AG08396 (cell line): ENCODE measurements around the gene ELAVL2.

ENCODE experiments used
- DNase-seq: peaks from one replicate; pipeline ENCODE4 v3.0.0; 2012; ENCODE audit warnings: low spot score, mixed read lengths

The ELAVL2 gene

DNA sequence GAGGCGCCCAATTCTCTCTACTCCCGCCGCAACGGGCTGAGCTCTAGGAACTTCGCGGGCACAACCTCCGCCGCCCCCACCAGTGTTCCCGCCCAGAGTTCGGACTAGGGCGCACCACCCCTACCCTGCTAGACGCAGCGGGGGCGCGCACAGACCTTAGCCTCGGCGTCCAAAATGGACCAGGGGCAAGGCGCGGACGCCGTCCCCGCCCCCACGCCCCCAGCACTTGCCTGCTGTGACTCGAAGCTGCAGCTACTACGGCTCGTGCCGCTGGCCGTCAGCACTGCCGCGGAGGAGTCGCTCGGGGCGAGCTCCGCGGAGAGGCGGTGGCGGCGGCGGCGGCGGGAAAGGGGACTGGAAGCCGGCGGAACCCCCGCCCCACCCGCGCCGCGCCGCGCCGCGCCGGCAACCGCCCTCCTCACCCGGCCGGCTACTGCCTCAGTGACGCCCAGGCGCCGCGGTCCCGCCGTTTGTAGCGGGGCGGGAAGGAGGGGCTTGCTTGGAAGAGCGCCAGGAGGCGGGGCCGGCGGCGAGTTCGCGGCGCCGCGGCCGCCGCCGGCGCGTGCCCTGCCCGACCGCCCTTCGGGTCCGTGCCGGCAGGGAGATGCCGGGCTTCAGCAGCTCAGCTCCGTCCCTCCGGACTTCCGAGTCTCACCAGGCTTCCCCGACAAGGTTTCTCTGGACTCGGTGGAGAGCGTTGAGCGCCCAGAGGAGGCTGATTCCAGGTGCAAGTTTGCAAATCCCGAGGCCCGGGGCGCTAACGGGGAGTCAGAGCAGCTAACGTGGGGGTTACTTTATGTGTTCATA, 4.5 kb downstream of the ELAVL2 start:
- DNase-seq, result no peak

DNA sequence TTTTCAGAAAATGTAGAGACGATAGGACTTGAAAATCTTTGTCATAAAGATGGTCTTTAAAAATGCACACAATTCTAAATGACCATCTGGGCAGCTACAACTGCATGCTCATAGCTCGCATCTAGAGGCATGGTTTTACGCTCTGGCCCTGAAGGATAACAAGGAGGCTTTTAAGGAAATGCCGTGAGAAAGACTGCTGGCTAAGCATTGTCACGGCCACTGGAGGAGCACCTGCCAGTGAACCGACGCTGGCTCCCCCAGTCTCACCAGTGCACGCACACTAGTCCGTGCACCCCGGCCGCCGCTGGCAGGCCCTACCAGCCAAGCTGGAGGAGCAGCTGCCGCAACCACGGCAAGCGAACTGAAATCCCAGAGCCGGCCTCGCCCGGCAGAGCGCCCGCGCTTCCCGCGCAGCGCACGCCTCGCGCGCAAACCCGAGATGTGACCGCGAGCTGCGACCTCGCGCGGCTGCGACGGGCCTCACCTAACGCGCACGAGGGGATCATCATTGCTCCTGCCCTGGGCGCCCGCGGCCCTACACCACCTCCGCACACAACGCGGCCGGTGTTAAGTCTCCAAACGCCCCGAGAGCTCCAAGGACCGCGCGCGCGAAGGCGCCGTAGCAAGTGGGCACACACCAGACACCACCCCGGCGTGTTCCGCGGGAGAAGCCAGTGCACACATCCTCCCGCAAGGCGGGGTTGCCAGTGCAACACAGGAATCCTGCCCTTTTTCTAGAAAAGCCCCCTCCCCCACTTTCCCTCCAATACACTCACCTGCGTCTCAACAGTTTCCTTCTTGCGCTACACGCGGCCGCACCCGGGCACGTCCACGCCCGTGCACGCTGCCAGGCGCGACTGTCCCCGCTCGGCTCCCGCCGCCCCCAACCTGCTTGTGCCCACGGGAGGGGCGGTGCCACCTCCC, 5.3 kb downstream of the ELAVL2 start:
- no peak for DNase-seq

DNA sequence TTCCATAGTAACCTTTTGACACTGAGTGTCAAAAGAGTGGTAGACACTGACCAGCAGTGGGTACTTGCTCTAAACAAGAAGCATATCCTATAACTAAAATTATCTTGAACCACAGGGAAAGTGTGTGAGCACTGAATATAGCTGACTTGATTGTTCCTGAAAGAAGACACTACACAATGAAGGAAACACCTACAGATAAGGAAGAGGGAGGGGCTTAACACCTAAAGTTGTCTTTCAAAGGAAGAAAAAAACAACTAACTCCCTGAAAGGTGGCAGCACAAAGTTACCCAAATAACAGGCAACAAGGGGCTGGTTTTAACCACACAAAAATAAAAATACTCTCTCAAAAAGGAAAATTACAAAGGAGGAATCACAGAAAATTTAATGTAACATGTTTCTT, 6.6 kb downstream of the ELAVL2 start:
- no peak for DNase-seq

DNA sequence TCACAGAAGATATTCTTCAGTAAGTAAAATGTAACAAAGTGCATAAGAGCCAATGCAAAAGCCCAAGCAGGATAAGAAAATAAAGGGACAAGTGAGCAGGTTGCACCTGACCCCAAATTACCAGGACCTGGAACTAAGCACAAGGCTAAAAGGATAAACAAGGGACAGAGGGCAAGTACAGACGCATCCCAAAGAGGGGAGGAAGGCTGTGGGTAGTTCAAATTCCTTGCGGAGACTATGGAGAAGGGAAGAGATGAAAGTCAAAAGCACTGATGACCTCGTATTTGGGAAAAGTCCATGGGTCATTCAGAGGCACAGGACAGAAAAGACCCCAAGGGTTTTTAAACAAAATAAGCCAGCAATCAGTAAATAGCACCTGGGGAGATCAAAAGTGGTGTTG, 11.8 kb downstream of the ELAVL2 start:
- no peak for DNase-seq

DNA sequence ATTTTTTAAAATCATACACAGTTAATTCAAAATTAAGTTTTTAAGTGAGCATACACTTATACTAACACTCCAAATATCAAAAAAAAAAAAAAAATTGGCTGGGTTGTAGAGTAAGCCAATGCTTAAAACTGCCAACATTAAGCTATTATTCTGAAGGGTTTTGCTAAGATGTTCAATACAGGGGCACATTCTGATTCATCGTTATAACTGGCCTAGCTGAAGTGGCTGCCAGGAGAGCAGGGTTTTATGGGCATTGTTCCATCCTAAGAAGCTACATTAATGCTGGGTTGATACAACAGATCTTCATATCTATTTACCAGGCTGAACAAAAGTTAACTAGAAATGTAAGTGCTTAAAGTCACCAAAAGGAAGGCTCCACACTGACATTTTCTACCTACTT, 13.4 kb downstream of the ELAVL2 start:
- DNase-seq, result no peak

DNA sequence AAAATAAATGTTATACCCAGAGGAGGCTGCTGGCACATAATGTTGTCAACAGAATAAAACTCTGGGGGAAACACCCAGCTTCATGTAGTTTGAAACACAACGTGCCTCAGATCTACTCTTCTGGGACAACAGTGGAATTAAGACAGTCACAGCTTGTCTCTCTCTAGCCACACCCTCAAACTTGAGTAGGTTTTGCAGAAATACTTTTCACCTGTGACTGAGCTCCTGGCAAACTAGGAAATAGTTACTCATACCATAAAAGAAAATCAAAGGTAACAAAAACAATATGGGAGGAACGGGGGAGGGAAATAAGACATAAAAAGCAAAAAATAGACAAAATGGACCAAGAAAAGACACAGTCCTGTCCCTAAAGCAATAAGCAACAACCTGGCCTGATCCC, 14.4 kb downstream of the ELAVL2 start:
- no peak for DNase-seq

DNA sequence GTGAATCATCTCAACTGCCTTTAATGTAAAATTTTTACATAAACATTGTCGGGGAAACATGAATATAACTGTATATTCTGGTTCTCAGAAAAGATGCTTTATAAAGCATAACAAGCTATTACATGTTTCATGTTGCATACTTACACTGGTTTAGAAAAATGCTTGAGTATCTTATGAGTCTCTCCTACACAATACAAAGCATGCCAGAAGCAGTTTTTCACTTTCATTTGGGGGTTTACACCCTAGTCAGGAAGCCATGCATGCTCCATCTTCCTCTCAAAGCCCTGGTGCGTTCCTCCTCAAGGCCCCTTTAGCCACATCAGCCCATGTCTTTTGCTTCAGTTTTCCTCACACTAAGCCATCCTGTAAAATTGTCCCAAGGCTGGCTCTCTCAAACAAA, 22.8 kb downstream of the ELAVL2 start:
- DNase-seq, result no peak

DNA sequence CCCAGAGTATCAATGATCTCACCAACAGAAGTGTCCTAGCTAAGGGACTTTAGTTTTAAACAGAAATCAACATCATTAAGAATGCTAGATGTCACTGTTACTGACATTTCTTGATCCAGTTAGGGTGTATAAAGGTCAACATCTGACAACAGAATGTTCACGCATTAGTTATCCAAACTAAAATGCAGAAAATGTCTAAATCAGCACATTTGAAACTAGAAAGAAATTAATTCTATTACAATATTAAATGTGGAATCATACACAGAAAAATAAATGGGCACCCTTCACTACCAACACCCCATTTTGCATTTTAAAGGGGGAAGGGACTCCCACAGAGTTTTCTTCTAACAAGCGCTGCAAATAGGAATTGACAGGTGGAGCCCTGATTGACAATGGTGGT, 24.5 kb downstream of the ELAVL2 start:
- DNase-seq, result no peak

DNA sequence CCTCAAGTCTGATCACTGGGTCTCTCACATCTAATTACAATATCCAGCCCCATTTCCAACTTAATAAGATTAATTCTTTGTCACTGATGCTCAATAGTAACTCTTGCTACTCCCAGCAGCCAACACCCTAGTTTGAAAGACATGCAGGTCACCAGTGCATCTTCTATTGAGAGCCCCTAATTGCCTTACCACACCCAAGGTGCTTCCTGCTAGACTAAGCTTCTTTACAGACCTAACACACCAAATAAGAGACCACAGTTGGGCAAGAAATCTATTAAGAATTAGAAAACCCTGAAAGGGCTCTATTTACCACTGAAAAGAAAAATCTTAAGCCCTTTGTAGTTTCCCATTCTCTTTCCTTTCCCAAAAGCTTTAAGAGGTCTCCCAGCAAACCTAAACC, 26.5 kb downstream of the ELAVL2 start:
- no peak for DNase-seq

DNA sequence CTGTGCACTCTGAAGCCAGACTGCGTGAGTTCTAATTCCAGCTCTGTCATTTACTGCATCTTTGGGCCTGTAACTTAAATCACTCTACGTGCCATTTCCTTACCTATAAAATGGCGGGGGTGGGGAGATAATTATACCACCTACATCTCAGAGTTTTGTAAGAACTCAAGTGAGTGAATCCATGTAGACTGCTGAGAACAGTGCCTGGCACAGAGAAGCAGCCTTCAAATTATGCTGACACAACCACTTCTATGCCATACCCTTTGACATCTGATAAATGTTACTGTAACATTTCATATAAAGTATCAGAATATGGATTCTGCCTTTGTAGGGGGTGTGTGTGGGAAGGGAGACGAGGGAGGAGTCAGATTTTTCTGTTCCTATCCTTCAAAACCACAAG, 27.7 kb downstream of the ELAVL2 start:
- DNase-seq, result no peak

DNA sequence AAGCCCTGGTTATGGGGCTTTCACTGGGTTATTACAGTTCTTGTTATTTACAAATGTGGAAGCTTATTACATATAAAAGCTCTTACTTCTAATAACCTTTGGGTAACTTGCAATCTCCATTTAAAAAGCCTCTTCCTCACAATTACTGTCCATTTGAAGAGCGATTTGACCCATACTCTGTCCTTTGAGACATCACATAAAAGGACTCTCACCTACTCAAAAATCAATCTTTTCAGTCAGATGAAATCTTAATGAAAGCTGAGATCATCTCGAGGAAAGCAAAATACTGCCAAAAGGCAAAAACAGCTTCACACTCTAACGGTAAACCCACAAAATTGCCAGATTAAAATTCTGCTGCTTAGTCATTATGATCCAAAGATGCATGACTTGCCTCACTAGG, 29.8 kb downstream of the ELAVL2 start:
- DNase-seq, result no peak

DNA sequence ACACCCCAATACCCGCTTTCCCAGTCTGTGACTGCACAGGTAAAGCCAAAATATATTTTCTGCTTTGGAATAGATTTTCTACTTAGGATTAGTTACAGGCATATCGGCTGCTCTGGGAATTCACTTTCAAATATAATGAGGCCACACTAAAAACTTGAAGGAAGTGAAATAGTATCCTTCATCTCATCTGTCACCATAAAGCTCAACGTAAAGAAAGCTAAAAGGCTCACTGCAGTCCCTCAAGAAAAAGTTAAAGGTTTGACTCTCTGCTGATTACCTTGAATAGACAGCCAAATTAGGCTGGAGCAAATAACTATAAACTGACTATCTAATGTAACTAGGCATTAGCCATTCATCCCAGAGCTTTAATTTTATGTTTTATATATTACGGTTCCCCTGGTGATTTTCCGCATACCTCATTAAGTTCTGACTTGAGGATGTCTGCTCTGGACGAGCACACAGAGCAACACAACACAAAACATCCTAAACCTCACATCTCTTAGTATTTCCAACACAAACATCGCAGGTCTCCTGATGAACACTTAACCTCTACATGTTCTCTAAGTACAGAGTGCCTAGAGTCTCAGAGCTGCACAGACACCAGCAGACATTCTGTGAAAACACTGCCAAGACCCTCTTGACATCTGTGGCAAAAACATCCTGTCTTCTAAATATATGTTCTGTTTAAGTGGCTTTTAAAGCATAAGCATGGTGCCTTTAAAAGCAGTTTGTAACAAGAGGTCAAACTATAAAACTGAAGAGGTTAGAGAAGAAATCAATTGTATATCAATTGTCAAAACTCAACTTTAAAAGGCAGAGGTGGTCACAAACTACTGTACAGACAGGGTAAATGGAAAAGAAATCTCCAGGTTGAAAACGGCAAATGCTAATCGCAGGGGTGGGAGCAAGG, 35.4 kb downstream of the ELAVL2 start:
- no peak for DNase-seq

DNA sequence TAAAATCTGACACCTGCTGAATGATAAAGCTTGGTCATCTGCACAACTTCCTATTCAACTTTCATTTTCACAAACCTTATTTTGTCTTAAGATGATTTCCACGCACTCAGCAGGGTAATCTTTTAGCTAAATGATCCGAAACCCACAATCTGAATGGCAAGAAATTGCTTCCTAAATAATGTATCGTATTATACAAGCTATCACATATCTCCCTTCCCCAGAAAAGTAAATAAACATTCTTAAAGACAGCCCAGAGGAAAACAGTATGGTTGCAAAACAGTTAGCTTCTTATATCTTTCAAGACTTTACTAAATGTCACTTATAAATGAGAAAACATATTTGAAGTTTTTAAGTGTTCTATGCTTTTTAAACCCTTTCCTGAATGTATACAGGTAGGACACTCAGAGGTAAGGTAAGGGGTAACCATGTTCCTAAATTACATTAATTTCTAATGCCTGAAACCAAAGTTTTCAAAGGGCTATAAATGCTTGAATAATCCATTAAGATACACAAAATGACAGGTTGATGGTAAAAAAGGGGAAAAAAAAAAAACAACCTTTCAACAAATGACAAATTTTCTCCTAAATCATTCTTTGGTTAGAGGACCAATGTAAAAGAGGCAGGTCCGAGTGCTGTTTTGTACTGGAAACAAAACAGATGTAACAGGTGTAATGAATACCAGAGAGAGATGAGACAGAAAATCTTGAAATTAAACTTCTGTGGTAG, 36.3 kb downstream of the ELAVL2 start:
- DNase-seq, result no peak

DNA sequence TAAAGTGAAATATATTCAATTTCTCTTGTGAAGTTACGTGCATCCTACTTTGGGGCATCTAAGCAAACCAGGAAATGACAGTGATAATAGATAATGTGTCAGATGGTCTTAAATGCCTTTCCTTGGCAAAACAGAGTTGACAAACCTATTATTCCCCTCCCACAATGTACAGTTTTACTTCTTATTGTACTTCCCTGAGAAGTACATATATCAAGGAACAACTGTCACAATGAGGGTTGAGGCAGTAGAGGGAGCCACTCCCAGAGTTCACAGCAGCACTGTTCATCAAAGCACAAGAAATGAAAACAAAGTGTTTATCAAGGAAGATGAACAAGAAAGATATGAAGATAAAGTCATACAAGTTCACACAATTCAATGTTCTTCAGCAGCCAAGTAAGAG, 41.1 kb downstream of the ELAVL2 start:
- DNase-seq, result no peak

DNA sequence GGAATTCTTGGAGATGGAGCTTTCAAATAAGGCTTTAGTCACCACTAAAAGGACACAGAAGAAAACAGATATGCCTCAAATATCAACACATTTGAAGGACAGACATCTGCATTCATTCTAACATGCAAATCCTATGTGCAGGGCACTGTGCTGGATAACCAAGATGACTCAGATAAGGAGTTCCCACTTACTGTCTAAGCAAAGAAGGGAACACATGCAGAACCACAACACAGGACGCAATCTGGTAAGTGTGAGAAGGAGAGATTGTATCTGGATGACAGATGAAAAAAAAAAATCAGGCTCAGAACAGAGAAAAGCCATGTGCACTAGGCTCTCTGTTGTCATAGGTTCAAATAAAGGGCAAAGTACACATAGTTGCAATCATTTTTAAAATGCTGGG, 42.5 kb downstream of the ELAVL2 start:
- DNase-seq, result no peak

DNA sequence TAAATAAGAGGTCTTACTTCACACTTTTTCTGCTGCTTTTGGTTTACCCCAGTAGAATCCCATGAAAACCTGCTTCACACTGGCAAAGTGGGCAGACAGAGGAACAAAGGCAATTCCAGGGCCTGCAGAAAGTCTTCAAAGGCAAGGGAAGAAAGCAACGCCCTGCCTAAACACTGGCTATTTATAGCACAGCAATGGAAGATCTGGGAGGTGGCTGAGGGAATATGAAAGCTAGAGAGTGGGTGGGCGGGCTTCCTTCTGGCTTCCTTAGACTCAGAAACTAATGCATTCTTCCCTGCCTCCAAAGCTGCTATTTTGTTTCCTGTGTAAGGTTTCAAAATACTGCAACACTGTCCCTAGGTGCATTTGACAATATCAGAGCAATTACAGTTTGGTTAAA, 46.8 kb downstream of the ELAVL2 start:
- no peak for DNase-seq

DNA sequence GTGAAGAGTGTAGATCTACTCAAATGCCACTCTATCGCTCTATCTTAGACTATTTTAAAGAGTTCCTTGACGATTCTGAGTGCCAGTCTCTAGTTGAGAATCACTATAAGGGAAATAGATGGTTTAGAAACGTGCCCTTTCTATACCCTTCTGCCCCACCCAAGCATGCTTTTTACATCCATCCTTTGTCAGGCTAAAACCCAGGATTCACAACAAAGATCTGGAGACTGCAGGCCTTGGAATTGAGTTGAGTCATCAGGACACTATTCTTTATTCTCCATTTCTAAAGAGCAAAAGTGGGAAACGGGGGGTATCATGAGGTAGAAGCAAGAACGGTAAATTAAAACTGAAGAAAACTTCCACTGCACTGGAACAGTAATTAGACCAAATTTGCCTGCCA, 48.7 kb downstream of the ELAVL2 start:
- DNase-seq, result no peak

DNA sequence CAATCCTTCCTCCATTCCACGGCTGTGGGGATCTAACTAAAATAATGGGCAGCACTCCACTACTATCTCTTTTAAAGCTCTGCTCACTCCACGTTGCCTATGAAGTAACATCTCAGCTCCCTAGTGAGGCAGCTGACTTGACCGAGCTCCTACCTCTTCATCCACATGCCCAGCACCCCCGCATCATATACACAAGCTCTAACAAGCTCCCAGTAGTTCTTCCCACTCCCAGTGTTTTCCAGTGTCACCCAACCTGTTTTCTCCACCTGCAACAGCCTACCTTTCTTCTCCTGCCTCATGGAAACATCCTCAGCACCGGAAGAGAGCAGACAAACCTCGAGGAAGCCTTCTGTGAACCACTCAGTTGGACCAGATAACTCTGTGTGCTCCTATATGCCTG, 50.5 kb downstream of the ELAVL2 start:
- DNase-seq, result no peak

DNA sequence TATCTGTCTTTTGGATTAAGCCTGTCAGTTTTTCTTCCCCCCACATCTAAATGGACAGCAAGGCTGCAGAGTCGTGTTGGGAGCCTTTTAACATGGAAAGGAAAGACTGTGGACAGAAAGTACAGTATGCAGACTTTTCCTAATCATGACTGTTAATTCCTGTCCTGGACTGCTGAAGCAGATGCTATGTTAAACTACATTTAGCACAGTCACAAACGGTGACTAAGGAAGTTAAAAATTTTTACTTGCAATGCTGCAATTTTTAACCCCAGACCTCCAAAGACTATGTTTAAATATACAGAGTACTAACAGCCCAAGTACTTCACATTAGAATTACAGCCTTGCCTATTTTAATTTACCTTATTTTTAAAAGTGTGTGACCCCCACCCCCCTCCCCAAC, 51.8 kb downstream of the ELAVL2 start:
- no peak for DNase-seq

DNA sequence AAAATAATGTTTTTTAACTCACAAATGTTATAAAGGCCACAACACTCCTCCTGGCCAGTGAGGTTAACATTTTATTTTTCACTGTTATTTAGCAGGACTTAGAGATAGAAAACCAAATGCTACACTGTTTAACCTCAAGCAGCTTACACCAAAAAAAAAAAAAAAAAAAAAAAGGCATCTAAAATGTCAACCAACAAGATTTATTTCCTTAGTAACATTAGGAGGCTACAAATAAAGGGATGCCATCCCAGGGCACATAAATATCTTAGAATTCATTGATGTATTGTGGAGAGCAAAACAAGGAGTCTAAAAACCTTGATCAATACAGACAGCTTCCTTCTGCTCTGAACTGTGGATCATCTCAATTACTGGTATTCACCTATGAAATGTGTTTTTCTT, 53.7 kb downstream of the ELAVL2 start:
- DNase-seq, result no peak

DNA sequence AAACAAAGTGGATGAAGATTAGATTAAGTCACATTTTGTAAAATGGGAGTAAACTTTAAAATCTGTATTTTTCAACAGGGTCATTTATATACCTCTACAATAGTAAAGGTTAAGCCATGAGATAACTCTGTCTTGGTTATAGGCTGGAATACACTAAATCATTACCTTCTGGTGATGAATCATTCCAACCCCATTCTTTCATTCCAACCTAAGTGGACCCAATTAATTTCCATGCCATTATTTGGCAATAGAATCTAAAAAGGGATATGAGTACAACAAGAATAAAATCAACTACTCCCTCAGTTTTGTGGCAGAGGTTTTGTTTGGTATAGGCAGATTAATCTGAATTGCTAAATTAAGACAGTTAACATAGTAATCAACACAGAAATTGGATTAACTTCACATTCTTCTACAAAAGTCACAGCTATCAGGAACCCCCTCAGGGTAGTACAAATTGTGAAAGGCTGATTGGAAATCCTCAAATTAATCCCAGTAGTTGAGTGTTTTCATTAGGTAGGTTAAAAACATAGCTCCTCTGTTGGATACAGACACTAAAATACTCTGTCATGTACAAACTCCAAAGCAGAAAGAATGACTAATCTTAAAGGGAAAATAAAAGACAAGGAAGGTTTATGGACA, 54.2 kb downstream of the ELAVL2 start:
- DNase-seq, result no peak
